Measurements from ENCODE around the gene PPP1R14C.

DNA sequence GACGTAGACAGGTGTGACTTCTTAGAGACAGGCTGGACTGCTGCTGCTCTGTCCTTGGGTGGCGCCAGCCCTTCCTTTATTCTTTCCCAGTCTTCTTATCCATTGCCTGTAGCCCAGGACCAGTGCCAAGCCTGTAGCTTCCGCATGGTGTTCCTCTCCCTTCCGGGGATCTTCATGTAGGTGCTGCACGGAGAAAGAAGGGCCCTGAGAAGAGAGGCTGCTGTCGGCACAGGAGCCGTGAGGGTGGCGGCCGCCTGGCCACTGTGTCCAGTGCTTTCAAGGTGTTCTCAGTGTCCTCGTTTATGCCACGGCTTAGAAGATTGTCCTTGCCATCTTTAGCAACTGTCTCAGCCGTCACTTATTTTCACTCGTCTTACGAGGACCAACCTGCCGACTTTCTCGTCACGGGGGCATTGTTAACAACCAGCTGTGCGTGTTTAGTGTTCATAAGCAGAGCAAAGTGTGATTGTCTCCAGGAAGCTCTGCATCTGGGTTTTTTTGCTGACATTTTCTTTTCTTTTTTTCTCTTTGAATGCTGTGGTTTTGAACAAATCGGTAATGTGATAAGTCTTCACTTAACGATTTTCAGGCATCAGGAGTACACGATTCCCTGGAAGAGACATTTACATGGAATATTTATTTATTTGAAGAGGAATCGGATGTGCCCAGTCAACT lies 61.2 kb downstream of the PPP1R14C start:
- no peak for TF ChIP-seq EZH2 (IDR thresholded peaks at IDR 0.05)
- TF ChIP-seq POLR2AphosphoS5 (IDR thresholded peaks at IDR 0.05; ENCODE audit: borderline replicate concordance, low read depth, low read length): no peak
- TF ChIP-seq FOXP2 (optimal IDR thresholded peaks at IDR 0.05; ENCODE audit: control extremely low read depth, extremely low read length, insufficient read depth): no peak

All from SK-N-MC (cell line).